Left colon (tissue), 2 donors: Measurements from ENCODE around the gene TRIM38. TPM values are rescaled to one million over a fixed set of nuclear protein-coding genes. Genes with fewer than 3 reads are reported as not detected.
"Not testable (repeated sequence)": the region's sequence is repeated elsewhere in the genome, so short reads cannot be mapped to it uniquely, and the experiment has no call there.

Experiments
- ATAC-seq: fragments of 200-7000 bp; cut with Tn5 transposase; one replicate; pipeline ENCODE4 v1.9.1; 2020; ENCODE audit warnings: mild to moderate bottlenecking, moderate library complexity
- DNase-seq, 2 donors: peaks; one replicate each; pipeline ENCODE4 v3.0.0-alpha.2; 2020
- intact Hi-C, 2 donors: fragments of 100-400 bp; cut with DNase I in 1 of 2; cut with micrococcal nuclease in 1 of 2; formaldehyde crosslinking; loops; one replicate each; pipeline versions ENCODE4 v1.11.2 to v1.14.0; 2022; cut with DNase I, micrococcal nuclease
- total RNA-seq, 2 donors: library from RNA; stranded (reverse); fragmentation: NEBNext Ultra II Directional; extraction: Animal tissue kit (Norgen Biotek cat#: 25700); gene quantifications; one replicate each; pipeline ENCODE4 v1.2.1, GENCODE V29; 2021
- donor health status: DM: no; HTN: no; CAD: no.
- donor health status: DM: yes; HTN: yes; CAD: no.

TRIM38 gene
- total RNA-seq, 2 donors from 2014 or later, result 9.6 to 13.2 TPM

GRCh38 chr6:25963426-25964123, 973 bp downstream of the TRIM38 start:
- peak in 1 of 2 donors; percentile 15 for DNase-seq
- peak; percentile 48 for ATAC-seq
- intact Hi-C loops, result no loop called here

DNA sequence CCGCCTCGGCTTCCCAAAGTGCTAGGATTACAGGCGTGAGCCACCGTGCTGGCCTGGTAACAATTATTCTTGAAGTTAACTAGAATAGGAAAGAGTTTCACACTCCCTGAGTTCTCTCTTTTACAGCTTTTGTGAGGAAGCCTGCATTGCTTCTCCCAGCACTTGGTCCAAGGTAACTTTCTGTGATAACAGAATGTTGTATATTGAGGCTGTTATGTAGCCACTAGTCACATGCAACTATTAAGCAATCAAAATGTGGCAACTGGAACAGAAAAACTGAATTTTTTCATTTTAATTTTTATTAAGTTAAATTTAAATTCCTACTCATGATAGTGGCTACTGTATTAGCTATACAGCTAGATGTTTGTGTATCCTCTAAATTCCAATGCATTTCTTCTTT, 2.5 kb downstream of the TRIM38 start:
- no peak for ATAC-seq
- intact Hi-C loops, result no loop called here
- DNase-seq, result no peak

DNA sequence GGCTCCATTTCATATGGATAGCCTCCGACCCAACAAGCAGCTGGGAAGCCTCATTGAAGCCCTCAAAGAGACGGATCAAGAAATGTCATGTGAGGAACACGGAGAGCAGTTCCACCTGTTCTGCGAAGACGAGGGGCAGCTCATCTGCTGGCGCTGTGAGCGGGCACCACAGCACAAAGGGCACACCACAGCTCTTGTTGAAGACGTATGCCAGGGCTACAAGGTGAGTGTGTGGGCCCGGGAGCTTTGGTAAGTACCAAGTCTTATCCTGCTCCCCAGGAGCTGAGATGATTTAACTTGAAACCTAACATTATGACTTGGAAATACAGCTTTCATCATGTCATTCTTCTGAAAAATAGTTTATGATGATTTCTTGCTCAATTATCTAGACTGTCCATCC, 4.1 kb downstream of the TRIM38 start:
- DNase-seq (no peak), ATAC-seq (no peak)
- intact Hi-C loops, result no loop called here

DNA sequence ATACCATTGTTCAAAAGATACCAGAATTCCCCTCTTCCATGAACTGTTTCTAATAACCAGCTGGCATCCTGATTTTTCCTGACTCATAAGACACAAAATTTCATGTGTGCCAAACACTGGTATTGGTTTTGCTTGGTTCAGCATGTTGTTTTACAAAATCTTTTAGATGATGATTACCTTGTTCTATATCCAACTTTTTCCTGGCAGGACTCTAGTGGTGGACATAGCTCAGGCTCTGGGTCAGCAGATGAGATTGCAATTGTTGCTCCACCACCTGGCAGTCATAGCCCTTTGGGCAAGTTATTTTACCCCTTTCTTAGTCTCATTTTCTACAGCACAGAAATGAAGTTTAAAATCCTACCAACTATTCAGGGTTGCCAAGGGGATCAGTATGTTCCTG, 6.2 kb downstream of the TRIM38 start:
- intact Hi-C loops, result no loop called here
- DNase-seq (no peak), ATAC-seq (no peak)

- DNase-seq, result no peak
- peak; percentile 16 for ATAC-seq
- intact Hi-C loops, result no loop called here
Observed at GRCh38 chr6:25971187-25971821, 8.7 kb downstream of the TRIM38 start.

- intact Hi-C loops, result no loop called here
- ATAC-seq (no peak), DNase-seq (no peak)
Observed at GRCh38 chr6:25972128-25972527, 9.5 kb downstream of the TRIM38 start.

- intact Hi-C loops, result no loop called here
Observed at GRCh38 chr6:25972902-25973301, 10.3 kb downstream of the TRIM38 start.

GRCh38 chr6:25973923-25974555, 11.4 kb downstream of the TRIM38 start:
- DNase-seq (no peak), ATAC-seq (no peak)
- intact Hi-C loops, result no loop called here

More at GRCh38 chr6:25972902-25973301, 10.3 kb downstream of the TRIM38 start:
- ATAC-seq (no peak), DNase-seq (no peak)

DNA sequence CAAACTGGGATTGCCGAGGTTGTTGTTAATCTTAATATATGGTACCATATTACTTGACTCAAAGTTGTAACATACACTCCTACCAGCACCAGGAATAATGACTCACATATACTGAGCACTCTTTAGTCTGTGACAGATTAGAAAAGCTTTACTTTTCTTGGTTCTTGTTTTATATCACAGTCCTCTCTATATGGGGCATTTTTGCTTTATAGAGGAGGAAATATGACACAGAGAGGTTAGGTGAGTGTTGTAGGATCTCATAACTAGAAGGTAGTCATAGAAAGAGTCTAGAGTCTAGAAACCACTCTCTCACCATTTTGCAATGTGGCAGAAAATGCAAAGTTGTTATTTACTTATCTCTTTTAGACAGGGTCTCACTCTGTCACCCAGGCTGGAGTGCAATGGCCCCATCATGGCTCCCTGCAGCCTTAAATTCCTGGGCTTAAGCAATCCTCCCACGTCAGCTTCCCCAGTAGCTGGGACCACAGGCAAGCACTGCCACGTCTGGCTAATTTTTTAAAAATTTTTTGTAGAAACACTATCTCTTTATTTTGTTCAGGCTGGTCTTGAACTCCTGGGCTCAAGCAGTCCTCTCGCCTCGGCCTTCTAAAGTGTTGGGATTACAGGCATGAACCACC, 13.4 kb downstream of the TRIM38 start:
- DNase-seq, result no peak
- intact Hi-C loops, result no loop called here
- ATAC-seq, result no peak

DNA sequence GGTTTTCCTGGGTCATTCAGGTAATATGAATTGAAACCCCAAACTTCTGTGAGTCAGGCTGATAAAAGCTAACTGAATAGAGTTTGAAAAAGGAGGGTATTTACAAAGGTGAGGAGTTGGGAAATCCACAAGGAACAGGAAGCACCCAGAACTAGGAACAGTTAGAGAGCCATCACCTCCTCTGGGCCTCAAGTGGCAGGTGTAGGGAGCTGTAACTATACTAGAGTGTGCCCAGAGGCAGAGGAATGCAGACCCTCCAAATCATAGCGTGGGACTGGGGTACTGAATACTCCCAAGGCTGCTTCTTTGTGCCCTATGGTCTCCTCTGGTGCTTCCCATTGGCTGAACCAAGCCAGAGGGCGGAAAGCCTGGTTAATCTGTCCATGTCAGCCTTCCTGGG, 18.3 kb downstream of the TRIM38 start:
- DNase-seq, result no peak
- ATAC-seq, result no peak
- intact Hi-C loops, result no loop called here

- no peak for ATAC-seq
- DNase-seq, result no peak
- intact Hi-C loops, result no loop called here
Observed at GRCh38 chr6:25981568-25982263, 19.1 kb downstream of the TRIM38 start.

GRCh38 chr6:25984265-25984664, 21.7 kb downstream of the TRIM38 start:
- intact Hi-C loops, result no loop called here
- no peak for ATAC-seq
- no peak for DNase-seq

GRCh38 chr6:25987845-25988244, 25.2 kb downstream of the TRIM38 start:
- intact Hi-C loops, result no loop called here
- DNase-seq (no peak), ATAC-seq (no peak)

DNA sequence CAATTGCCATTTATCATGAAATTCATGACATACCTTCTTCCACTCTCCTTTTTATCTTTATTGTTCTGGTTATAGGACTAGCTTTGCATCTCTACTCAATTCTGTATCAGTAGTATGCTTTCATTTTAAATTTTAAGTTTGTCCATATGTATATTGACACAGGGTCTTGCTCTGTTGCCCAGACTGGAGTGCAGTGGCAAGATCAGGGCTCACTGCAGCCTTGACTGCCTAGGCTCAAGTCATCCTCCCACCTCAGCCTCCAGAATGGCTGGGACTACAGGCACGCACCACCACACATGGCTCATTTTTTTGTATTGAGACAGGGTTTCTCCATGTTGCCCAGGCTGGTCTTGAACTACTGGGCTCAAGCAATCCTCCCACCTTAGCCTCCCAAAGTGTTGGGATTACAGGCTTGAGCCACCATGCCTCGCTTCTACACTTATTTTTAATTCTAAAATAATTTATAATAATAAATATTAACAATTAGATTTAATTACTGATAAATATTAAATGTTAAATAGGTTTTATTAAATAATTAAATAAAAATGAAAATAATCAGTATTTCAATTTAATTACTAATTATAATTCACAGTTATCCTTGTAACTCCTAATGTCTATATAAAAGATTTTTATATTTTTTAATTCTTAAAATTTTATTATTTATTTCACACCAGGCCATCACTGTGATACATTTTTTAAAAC, 27.7 kb downstream of the TRIM38 start:
- intact Hi-C loops, result no loop called here
- no peak for DNase-seq
- no peak for ATAC-seq

- intact Hi-C loops, result no loop called here
- peak; percentile 74 to 80 for DNase-seq
- peak; percentile 61 for ATAC-seq
Observed at GRCh38 chr6:25991785-25992412, 29.3 kb downstream of the TRIM38 start.

DNA sequence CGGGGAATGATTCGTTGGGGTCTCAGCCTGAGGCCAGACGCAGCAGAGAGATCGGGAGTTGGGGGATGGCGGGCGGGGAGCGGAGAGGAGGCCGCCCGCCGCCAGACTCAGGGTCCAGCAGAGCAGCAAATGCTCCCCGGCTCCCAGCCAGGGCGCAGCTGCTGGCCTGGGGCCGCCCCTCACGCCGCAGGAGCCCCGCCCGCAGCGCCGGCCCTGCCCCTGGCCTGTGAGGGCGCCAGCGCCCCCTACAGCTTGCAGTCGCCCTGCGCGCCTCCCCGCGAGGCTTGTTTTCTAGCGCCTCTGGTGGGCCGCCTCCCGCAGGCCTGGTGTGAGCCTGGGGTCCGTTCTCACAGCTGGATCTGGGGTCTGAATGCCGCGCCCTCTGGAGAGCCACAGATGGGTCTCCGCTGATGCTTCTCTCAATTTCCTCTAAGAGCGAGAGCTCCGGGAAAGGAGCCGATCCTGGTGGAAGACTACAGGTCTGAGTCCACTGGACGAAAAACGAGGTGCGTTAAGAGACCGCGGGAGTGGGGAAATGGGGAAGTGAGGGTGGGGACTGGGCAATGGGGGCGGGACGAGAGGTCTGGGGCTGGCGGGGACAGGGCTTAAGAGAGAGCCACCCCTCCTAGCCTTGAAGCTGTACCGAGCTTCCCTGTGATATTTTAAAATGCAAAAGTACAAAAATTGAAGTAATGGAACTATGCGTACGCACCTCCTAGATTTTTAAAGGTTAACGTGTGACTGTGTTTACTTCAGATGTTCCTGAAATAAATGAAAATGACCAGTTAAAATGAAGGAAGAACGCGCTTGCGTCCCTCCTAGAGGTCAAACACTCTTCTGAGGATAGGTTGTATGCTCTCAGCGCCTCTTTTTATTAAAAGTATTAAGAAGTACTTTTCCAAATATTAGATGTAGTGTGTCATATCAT, 30.1 kb downstream of the TRIM38 start:
- ATAC-seq, result peak; percentile 95
- intact Hi-C loops, result no loop called here
- DNase-seq, result peak; percentile 90 to 97

- DNase-seq (peak in 1 of 2 donors; percentile 28), ATAC-seq (peak; percentile 11)
- intact Hi-C loops, result not testable (repeated sequence)
Observed at GRCh38 chr6:25993341-25993684, 30.7 kb downstream of the TRIM38 start.
